Activated naive CD4-positive, alpha-beta T cell (primary cell): ENCODE measurements around the gene EPB41L4A.
A peak's percentile ranks its signal among the peaks of the same experiment; 100 is the strongest.

ENCODE experiments used
- DNase-seq, 4 experiments: peaks; one replicate each; lab custom pipeline; 2025; lab: John Stamatoyannopoulos, UW

Gene EPB41L4A

GRCh38 chr5:112154940-112155686, 264.0 kb downstream of the EPB41L4A start:
- no peak for DNase-seq

GRCh38 chr5:112149727-112150126, 269.4 kb downstream of the EPB41L4A start:
- DNase-seq = no peak

DNA sequence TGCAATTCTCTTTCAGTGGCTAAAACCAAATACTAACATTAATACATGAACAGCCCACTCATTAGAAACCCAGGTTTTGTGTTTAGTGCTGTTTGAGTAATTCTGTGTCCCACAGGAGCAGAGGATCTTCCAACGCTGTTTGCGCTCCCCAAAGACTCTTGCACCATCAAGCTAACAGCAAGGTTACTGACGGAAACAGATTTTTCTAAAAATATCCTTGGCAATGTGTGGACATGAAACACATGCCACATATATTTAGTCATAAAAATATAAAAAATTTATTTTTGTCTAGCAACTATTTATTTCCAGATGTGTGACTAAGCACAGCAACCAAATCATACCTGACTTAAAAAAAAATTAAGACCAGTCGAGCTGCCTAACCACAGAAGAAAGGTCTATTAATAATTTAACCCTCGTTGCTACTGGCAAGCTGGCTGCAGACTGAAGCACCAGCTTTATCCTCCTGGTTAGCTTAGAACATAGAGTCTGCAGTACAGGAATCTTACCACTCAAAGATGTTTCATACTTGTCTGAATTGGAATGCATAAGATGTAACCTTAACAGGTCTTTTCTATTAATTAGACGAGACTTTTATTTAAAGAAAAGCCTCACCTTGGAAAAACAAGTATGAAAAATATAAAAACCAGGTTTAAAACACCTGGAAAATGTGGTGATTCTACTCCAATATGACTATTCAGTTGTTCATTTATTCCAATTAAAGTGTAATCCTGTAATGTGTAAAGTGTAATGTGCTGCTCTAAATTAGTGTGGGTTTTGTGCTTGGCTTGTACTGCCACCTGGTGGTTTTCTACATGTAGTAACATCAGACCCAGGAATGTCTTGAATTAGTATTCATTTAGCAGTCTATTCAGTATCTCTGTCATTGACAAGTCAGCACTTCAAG, 272.5 kb downstream of the EPB41L4A start:
- peak in 2 of 4 experiments; percentile 8 to 10 for DNase-seq

GRCh38 chr5:112143690-112144089, 275.4 kb downstream of the EPB41L4A start:
- no peak for DNase-seq

- no peak for DNase-seq
These were observed 276.3 kb downstream of the EPB41L4A start for GRCh38 chr5:112142769-112143270.

GRCh38 chr5:112141582-112141981, 277.5 kb downstream of the EPB41L4A start:
- no peak for DNase-seq

GRCh38 chr5:112138526-112138925, 280.6 kb downstream of the EPB41L4A start:
- DNase-seq = no peak

GRCh38 chr5:112136773-112137172, 282.3 kb downstream of the EPB41L4A start:
- no peak for DNase-seq

- no peak for DNase-seq
These were observed 291.2 kb downstream of the EPB41L4A start for GRCh38 chr5:112127861-112128260.

DNA sequence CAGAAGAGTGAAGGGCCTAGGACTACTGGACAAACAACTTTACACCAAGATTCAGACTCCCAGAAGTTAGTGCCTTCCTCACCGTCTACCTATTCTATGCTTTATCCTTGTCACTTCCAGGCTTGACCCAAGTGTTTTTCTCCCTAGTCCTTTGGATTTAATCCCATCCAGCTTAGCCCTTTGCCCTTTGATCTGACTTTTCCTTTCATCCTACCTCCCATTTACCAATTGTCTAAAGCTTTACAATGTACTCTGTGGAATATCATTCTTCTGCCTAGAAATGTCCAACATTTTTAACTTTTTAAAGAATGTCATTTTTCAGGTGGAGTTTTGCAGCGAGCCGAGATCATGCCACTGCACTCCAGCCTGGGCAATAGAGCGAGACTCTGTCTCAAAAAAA, 292.1 kb downstream of the EPB41L4A start:
- no peak for DNase-seq

DNA sequence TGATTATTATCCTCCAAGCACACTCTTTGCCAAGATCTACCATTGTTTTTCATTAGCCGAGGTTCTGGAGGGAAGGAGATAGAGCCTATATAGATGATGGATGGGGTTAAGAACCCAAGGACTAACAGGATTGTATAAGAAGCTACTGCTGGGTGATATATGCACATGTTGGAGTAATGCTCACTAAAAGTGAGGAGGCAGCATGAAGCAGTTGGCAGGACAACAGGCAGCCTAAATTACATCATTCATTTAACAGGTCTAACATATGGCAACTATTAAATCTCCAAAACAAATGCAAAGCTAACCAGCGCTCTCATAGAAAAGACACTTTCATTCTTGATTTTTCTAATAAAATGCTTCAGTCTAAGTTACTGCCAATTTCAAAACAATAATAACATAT, 293.2 kb downstream of the EPB41L4A start:
- no peak for DNase-seq

GRCh38 chr5:112124788-112125187, 294.3 kb downstream of the EPB41L4A start:
- DNase-seq = no peak

- DNase-seq = no peak
These were observed 296.0 kb downstream of the EPB41L4A start for GRCh38 chr5:112123086-112123485.

GRCh38 chr5:112122353-112122752, 296.7 kb downstream of the EPB41L4A start:
- no peak for DNase-seq

DNA sequence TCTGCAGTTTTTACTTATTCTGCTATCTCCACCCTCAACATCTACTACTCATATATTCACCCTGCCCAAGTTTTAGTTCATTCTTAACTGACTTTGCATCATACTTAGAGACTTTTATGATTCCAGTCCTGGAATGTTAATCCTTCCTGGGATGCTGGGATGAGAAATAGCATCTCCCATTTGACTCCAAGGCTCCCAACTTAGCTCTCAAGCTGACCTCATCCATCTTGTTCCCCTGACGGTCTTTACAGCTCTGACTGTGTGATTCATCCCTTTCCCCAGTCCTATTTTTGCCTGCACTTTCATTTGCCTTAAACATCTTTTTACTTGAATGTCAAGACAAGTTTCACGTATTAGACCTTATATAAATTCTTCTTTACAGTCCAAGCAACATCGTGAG, 297.8 kb downstream of the EPB41L4A start:
- DNase-seq = no peak

DNA sequence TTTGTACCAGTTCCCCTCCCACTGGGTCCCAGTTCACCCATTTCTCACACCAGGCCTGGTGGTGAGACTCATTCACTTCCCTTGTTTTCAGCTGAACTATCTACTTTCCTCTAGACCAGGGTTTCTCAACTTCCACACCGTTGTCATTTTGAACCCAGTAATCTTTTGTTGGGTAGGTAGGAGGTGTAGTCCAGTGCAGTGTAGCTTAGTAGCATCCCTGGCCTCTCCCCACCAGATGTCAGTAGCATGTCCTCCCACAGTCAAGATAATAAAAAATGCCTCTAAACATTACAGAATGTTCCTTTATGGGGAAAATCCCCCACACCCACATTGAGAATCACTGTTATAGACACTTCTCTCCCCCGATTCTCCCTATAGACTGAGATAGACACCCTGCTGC, 299.1 kb downstream of the EPB41L4A start:
- DNase-seq = no peak

DNA sequence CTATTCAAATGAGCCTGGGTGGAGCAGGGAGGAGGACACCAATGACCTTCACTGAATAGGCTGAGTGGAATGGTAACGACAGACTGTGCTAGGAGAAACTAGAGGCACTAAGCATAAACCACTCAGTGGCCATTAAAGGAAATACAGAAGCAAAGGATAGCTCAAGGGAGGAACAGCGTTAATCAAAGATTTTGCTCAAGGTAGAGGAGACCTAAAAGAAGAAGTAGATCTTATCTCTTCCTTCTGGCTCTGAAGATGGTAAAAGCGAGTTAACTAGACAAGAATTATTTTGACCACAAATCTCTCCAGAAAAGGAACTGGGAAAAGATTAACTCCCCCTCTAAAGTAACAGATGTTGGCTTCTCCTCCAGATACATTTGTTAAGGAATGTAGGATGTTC, 299.6 kb downstream of the EPB41L4A start:
- DNase-seq = no peak

DNA sequence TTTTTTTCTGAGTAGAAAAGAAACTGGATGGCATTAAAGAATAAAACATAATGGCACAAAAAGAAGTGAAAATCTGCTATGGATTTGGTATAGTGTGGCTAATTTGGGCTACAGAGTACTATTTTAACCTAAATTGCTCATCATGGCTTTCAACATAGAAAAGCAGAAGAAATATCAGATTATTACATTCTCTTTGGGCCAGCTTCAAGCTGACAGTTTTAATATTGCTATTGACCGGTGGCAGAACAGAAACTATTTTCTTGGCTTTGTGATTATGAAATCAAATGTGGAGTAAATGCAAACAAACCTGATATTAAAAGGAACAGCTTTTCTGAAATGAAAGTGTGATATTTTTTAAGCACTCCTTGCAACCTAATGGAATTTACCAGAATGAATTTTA, 301.5 kb downstream of the EPB41L4A start:
- no peak for DNase-seq

- DNase-seq = no peak
These were observed 302.7 kb downstream of the EPB41L4A start for GRCh38 chr5:112116371-112116770.

GRCh38 chr5:112113565-112113964, 305.5 kb downstream of the EPB41L4A start:
- DNase-seq = no peak
